Neural cell (in vitro differentiated cells): Measurements from ENCODE around the gene TXLNB. TPM values are rescaled to one million over a fixed set of nuclear protein-coding genes. Genes with fewer than 3 reads are reported as not detected.

Experiments used
- H2AFZ ChIP-seq: fragments of 200-600, 300-800 bp; sonication (generic), shearing (Covaris generic); 2 replicates; pipeline ENCODE4 v1.6.0; 2014; ENCODE audit warnings: low read depth, mild to moderate bottlenecking, antibody characterized with exemption, low read length, moderate library complexity
- H3F3A ChIP-seq: fragments of 200-600 bp; shearing (Covaris generic); 2 replicates; pipeline ENCODE4 v1.6.1; 2016; ENCODE audit warnings: mild to moderate bottlenecking, moderate library complexity, mixed read lengths, antibody characterized with exemption, low read length; ENCODE audit not compliant: insufficient read depth, poor library complexity, severe bottlenecking
- H3K27ac ChIP-seq: fragments of 200-600, 300-800 bp; sonication (generic), shearing (Covaris generic); 2 replicates; pipeline ENCODE4 v1.5.1; 2014; ENCODE audit warnings: mild to moderate bottlenecking, low read length, moderate library complexity
- H3K27me3 ChIP-seq: fragments of 300-800, 200-600 bp; sonication (generic), shearing (Covaris generic); 2 replicates; pipeline ENCODE4 v1.6.0; 2014; ENCODE audit warnings: mild to moderate bottlenecking, low read depth, low read length, moderate library complexity; ENCODE audit not compliant: insufficient read depth
- H3K36me3 ChIP-seq: fragments of 300-800, 200-600 bp; sonication (generic), shearing (Covaris generic); 2 replicates; pipeline ENCODE4 v1.5.1; 2014; ENCODE audit warnings: mild to moderate bottlenecking, antibody characterized with exemption, low read length, moderate library complexity; ENCODE audit not compliant: insufficient read depth
- H3K4me2 ChIP-seq: fragments of 300-800, 200-600 bp; sonication (generic), shearing (Covaris generic); 2 replicates; pipeline ENCODE4 v1.6.0; 2014; ENCODE audit warnings: mild to moderate bottlenecking, low read length
- H3K4me3 ChIP-seq: fragments of 300-800, 200-600 bp; sonication (generic), shearing (Covaris generic); 2 replicates; pipeline ENCODE4 v1.5.1; 2014; ENCODE audit warnings: mild to moderate bottlenecking, low read length, moderate library complexity
- H3K79me2 ChIP-seq: fragments of 200-600 bp; shearing (Covaris generic); replicated peaks from 2 replicates; pipeline ENCODE4 v1.6.0; 2014; ENCODE audit warnings: mild to moderate bottlenecking, low read length, moderate library complexity; ENCODE audit not compliant: insufficient read depth
- H3K9ac ChIP-seq: fragments of 300-800, 200-600 bp; sonication (generic), shearing (Covaris generic); 2 replicates; pipeline ENCODE4 v1.6.1; 2016; ENCODE audit warnings: mild to moderate bottlenecking, low read length, mixed read lengths
- H3K9me2 ChIP-seq: fragments of 200-600 bp; shearing (Covaris generic); 2 replicates; pipeline ENCODE4 v1.6.1; 2016; ENCODE audit warnings: mild to moderate bottlenecking, low read length, mixed read lengths; ENCODE audit not compliant: insufficient read depth
- H3K9me3 ChIP-seq: fragments of 200-600, 300-800 bp; sonication (generic), shearing (Covaris generic); 2 replicates; pipeline ENCODE4 v1.6.1; 2016; ENCODE audit warnings: mild to moderate bottlenecking, mixed run types, low read length, moderate library complexity, mixed read lengths
- H4K20me1 ChIP-seq: fragments of 200-600 bp; shearing (Covaris generic); 2 replicates; pipeline ENCODE4 v1.6.1; 2016; ENCODE audit warnings: mild to moderate bottlenecking, mixed run types; ENCODE audit not compliant: insufficient read depth
- EP300 ChIP-seq: fragments of 450-650 bp; conservative IDR thresholded peaks from 2 replicates; pipeline ENCODE4 v1.6.1; 2014; ENCODE audit warnings: antibody characterized with exemption, mild to moderate bottlenecking, moderate library complexity; ENCODE audit not compliant: poor library complexity, severe bottlenecking
- EZH2 ChIP-seq: fragments of 200-600, 300-800 bp; shearing (Covaris generic), sonication (generic); IDR thresholded peaks from 2 replicates; pipeline ENCODE4 v1.6.1; 2014; ENCODE audit warnings: antibody characterized with exemption, low read length, borderline replicate concordance, mild to moderate bottlenecking; ENCODE audit not compliant: insufficient read depth, poor library complexity, severe bottlenecking
- MXI1 ChIP-seq: fragments of 450-650 bp; conservative IDR thresholded peaks from 2 replicates; pipeline ENCODE4 v1.6.1; 2014; ENCODE audit warnings: antibody characterized with exemption, mild to moderate bottlenecking; ENCODE audit not compliant: poor library complexity, severe bottlenecking
- POLR2AphosphoS5 ChIP-seq: IDR thresholded peaks from 2 replicates; pipeline ENCODE4 v1.6.1; 2012
- RAD21 ChIP-seq: fragments of 450-650 bp; conservative IDR thresholded peaks from 2 replicates; pipeline ENCODE4 v1.6.1; 2014; ENCODE audit warnings: antibody characterized with exemption, mild to moderate bottlenecking, moderate library complexity
- SMC3 ChIP-seq: fragments of 450-650 bp; conservative IDR thresholded peaks from 2 replicates; pipeline ENCODE4 v1.6.1; 2014; ENCODE audit warnings: antibody characterized with exemption, mild to moderate bottlenecking, moderate library complexity; ENCODE audit not compliant: poor library complexity
- TAF1 ChIP-seq: IDR thresholded peaks from 2 replicates; pipeline ENCODE4 v1.6.1; 2012; ENCODE audit warnings: low read depth
- polyA plus RNA-seq: library from polyadenylated mRNA; depleted of rRNA; stranded (reverse); fragments of >200 nt; gene quantifications from 2 replicates; pipeline ENCODE4 v1.2.3, GENCODE V29; 2014
- TF ChIP-seq, protein P1 (sequence below): fragments of 450-650 bp; IDR thresholded peaks from 2 replicates; pipeline ENCODE4 v1.5.1; 2014; ENCODE audit warnings: antibody characterized with exemption, mild to moderate bottlenecking, moderate library complexity; ENCODE audit not compliant: poor library complexity, severe bottlenecking
- TF ChIP-seq, protein P2 (sequence below): IDR thresholded peaks from 2 replicates; pipeline ENCODE4 v1.6.1; 2012; ENCODE audit warnings: borderline replicate concordance

The TXLNB gene
- polyA plus RNA-seq, 1 donor from 2014 or later = not detected

- H2AFZ ChIP-seq = no peak overlapping the region
- no peaks in the 10 kb centered on the region for H3K9me3 ChIP-seq
- H3K9me2 ChIP-seq = no peaks in the 10 kb centered on the region
- no peaks in the 10 kb centered on the region for H3K27me3 ChIP-seq
- no peak overlapping the region for H3K27ac ChIP-seq
- H4K20me1 ChIP-seq = no peaks in the 10 kb centered on the region
- H3K4me2 ChIP-seq = no peak overlapping the region
- no peaks in the 10 kb centered on the region for H3K79me2 ChIP-seq
- H3K9ac ChIP-seq = no peak overlapping the region
- TF ChIP-seq RAD21 (no peak), TAF1 (no peak), SMC3 (no peak), POLR2AphosphoS5 (no peak), EP300 (no peak), MXI1 (no peak), EZH2 (no peak)
- TF ChIP-seq, protein P1, sequence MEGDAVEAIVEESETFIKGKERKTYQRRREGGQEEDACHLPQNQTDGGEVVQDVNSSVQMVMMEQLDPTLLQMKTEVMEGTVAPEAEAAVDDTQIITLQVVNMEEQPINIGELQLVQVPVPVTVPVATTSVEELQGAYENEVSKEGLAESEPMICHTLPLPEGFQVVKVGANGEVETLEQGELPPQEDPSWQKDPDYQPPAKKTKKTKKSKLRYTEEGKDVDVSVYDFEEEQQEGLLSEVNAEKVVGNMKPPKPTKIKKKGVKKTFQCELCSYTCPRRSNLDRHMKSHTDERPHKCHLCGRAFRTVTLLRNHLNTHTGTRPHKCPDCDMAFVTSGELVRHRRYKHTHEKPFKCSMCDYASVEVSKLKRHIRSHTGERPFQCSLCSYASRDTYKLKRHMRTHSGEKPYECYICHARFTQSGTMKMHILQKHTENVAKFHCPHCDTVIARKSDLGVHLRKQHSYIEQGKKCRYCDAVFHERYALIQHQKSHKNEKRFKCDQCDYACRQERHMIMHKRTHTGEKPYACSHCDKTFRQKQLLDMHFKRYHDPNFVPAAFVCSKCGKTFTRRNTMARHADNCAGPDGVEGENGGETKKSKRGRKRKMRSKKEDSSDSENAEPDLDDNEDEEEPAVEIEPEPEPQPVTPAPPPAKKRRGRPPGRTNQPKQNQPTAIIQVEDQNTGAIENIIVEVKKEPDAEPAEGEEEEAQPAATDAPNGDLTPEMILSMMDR = no peak
- TF ChIP-seq, protein P2, sequence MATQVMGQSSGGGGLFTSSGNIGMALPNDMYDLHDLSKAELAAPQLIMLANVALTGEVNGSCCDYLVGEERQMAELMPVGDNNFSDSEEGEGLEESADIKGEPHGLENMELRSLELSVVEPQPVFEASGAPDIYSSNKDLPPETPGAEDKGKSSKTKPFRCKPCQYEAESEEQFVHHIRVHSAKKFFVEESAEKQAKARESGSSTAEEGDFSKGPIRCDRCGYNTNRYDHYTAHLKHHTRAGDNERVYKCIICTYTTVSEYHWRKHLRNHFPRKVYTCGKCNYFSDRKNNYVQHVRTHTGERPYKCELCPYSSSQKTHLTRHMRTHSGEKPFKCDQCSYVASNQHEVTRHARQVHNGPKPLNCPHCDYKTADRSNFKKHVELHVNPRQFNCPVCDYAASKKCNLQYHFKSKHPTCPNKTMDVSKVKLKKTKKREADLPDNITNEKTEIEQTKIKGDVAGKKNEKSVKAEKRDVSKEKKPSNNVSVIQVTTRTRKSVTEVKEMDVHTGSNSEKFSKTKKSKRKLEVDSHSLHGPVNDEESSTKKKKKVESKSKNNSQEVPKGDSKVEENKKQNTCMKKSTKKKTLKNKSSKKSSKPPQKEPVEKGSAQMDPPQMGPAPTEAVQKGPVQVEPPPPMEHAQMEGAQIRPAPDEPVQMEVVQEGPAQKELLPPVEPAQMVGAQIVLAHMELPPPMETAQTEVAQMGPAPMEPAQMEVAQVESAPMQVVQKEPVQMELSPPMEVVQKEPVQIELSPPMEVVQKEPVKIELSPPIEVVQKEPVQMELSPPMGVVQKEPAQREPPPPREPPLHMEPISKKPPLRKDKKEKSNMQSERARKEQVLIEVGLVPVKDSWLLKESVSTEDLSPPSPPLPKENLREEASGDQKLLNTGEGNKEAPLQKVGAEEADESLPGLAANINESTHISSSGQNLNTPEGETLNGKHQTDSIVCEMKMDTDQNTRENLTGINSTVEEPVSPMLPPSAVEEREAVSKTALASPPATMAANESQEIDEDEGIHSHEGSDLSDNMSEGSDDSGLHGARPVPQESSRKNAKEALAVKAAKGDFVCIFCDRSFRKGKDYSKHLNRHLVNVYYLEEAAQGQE = no peak
- H3K4me3 ChIP-seq = no peak overlapping the region
- no peaks in the 10 kb centered on the region for H3K36me3 ChIP-seq
- H3F3A ChIP-seq = no peaks in the 10 kb centered on the region
These were observed 38.5 kb upstream of the TXLNB start for GRCh38 chr6:139330306-139330705.

DNA sequence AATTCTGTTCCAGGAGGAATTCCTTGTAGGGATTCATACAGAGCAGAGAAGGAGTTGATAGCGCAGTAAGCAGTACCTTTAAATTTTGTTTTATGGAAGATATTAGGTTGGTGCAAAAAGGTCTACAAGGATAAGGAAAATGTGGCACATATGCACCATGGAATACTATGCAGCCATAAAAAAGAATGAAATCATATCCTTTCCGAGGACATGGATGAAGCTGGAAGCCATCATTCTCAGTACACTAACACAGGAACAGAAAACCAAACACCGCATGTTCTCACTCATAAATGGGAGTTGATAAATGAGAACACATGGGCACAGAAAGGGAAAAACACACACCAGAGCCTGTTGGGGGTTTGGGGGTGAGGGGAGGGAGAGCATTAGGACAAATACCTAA lies 37.4 kb upstream of the TXLNB start:
- H3K79me2 ChIP-seq = no peaks in the 10 kb centered on the region
- no peaks in the 10 kb centered on the region for H3K9me2 ChIP-seq
- no peaks in the 10 kb centered on the region for H3F3A ChIP-seq
- H3K36me3 ChIP-seq = no peaks in the 10 kb centered on the region
- H3K4me3 ChIP-seq = no peak overlapping the region
- no peak overlapping the region for H2AFZ ChIP-seq
- H3K27ac ChIP-seq = no peak overlapping the region
- no peak overlapping the region for H3K4me2 ChIP-seq
- no peaks in the 10 kb centered on the region for H3K27me3 ChIP-seq
- no peaks in the 10 kb centered on the region for H4K20me1 ChIP-seq
- no peaks in the 10 kb centered on the region for H3K9me3 ChIP-seq
- TF ChIP-seq POLR2AphosphoS5 (no peak), MXI1 (no peak), EZH2 (no peak), TAF1 (no peak), EP300 (no peak), RAD21 (no peak)
- TF ChIP-seq, protein P2 = no peak
- TF ChIP-seq, protein P1 = no peak
- no peak overlapping the region for H3K9ac ChIP-seq
